CD14-positive monocyte (primary cell): Measurements from ENCODE around the gene BTBD9. TPM values are rescaled to one million over a fixed set of nuclear protein-coding genes. Genes with fewer than 3 reads are reported as not detected.

Experiments
- DNase-seq, 3 donors: peaks; one replicate each; pipeline ENCODE4 v3.0.0-alpha.2; 2011 to 2022
- H2AFZ ChIP-seq: 2 replicates; pipeline ENCODE4 v1.6.0; 2012; ENCODE audit warnings: mild to moderate bottlenecking, low read depth, low read length, inconsistent platforms; ENCODE audit not compliant: insufficient read depth, poor library complexity, severe bottlenecking
- H3K27ac ChIP-seq, 2 donors: 1 replicate in 1 of 2; 2 replicates in 1 of 2; pipeline ENCODE4 v1.5.1; 2012 to 2013; ENCODE audit warnings: low read length in 2 of 2, control low read depth in 1 of 2, inconsistent platforms in 1 of 2, low read depth in 1 of 2, mild to moderate bottlenecking in 1 of 2
- H3K27me3 ChIP-seq, 2 donors: one replicate each; pipeline versions ENCODE4 v1.6.0 to v1.6.1; 2011 to 2013; ENCODE audit warnings: low read length in 2 of 2; ENCODE audit not compliant: control insufficient read depth in 2 of 2, insufficient read depth in 2 of 2
- H3K36me3 ChIP-seq, 2 donors: replicated peaks in 1 of 2; 1 replicate in 1 of 2; 2 replicates in 1 of 2; pipeline versions ENCODE4 v1.5.1 to v1.6.1; 2012 to 2013; ENCODE audit warnings: low read length in 2 of 2, control low read depth in 1 of 2, inconsistent platforms in 1 of 2, mild to moderate bottlenecking in 1 of 2; ENCODE audit not compliant: insufficient read depth in 2 of 2, control insufficient read depth in 1 of 2
- H3K4me1 ChIP-seq, 2 donors: 1 replicate in 1 of 2; 2 replicates in 1 of 2; pipeline versions ENCODE4 v1.5.1 to v1.6.1; 2012 to 2013; ENCODE audit warnings: low read length in 2 of 2, control low read depth in 1 of 2, inconsistent platforms in 1 of 2, mild to moderate bottlenecking in 1 of 2, moderate library complexity in 1 of 2; ENCODE audit not compliant: insufficient read depth in 2 of 2, control insufficient read depth in 1 of 2
- H3K4me2 ChIP-seq: replicated peaks from 2 replicates; pipeline ENCODE3; 2012; ENCODE audit warnings: low read length, moderate library complexity, mild to moderate bottlenecking; ENCODE audit not compliant: poor library complexity, severe bottlenecking; ENCODE audit errors: extremely low read depth
- H3K4me3 ChIP-seq, 3 experiments: fragments of 200-600 bp in 1 of 3; sonication (generic) in 1 of 3; replicated peaks in 1 of 3; 1 replicate in 2 of 3; 2 replicates in 1 of 3; pipeline ENCODE4 v1.5.1; 2011 to 2013; ENCODE audit warnings: low read length in 3 of 3, mild to moderate bottlenecking in 3 of 3, control low read depth in 2 of 3, low read depth in 2 of 3, inconsistent platforms in 1 of 3, moderate library complexity in 1 of 3
- H3K79me2 ChIP-seq: 2 replicates; pipeline ENCODE4 v1.6.0; 2012; ENCODE audit warnings: mild to moderate bottlenecking, control low read depth, inconsistent platforms, low read length, moderate library complexity; ENCODE audit not compliant: insufficient read depth
- H3K9ac ChIP-seq: 2 replicates; pipeline ENCODE4 v1.6.0; 2017; ENCODE audit warnings: low read length, mild to moderate bottlenecking; ENCODE audit not compliant: insufficient read depth, poor library complexity, severe bottlenecking
- H3K9me3 ChIP-seq, 2 donors: replicated peaks in 1 of 2; 1 replicate in 1 of 2; 2 replicates in 1 of 2; pipeline versions ENCODE4 v1.5.1 to v1.6.1; 2012 to 2013; ENCODE audit warnings: low read length in 2 of 2, control low read depth in 1 of 2; ENCODE audit not compliant: control insufficient read depth in 1 of 2, insufficient read depth in 1 of 2
- H4K20me1 ChIP-seq: 2 replicates; pipeline ENCODE4 v1.6.0; 2012; ENCODE audit warnings: mild to moderate bottlenecking, low read length, control low read depth, moderate library complexity; ENCODE audit not compliant: insufficient read depth
- H3K27ac Mint-ChIP-seq, 7 donors: one replicate each; pipeline ENCODE4 v1.8.0; 2020; ENCODE audit warnings: mild to moderate bottlenecking in 7 of 7, mixed read lengths in 7 of 7, moderate library complexity in 6 of 7, inconsistent platforms in 2 of 7
- H3K27me3 Mint-ChIP-seq, 3 donors: one replicate each; pipeline ENCODE4 v1.8.0; 2021 to 2022; ENCODE audit warnings: low read depth in 3 of 3, mild to moderate bottlenecking in 3 of 3, mixed read lengths in 3 of 3, moderate library complexity in 3 of 3, inconsistent platforms in 1 of 3
- H3K36me3 Mint-ChIP-seq, 2 donors: one replicate each; pipeline ENCODE4 v1.8.0; 2020; ENCODE audit warnings: mixed read lengths in 2 of 2, inconsistent platforms in 1 of 2, mild to moderate bottlenecking in 1 of 2
- H3K4me1 Mint-ChIP-seq: one replicate; pipeline ENCODE4 v1.8.0; 2020; ENCODE audit warnings: mild to moderate bottlenecking, mixed read lengths
- H3K4me3 Mint-ChIP-seq, 2 donors: one replicate each; pipeline ENCODE4 v1.8.0; 2020; ENCODE audit warnings: mild to moderate bottlenecking in 2 of 2, mixed read lengths in 2 of 2, moderate library complexity in 1 of 2
- H3K9me3 Mint-ChIP-seq, 7 donors: one replicate each; pipeline ENCODE4 v1.8.0; 2020 to 2022; ENCODE audit warnings: mixed read lengths in 7 of 7, mild to moderate bottlenecking in 6 of 7, moderate library complexity in 6 of 7, inconsistent platforms in 2 of 7
- WGBS: methylation state at CpG from one replicate; pipeline ENCODE4 v1.1.5; 2013; ENCODE audit warnings: missing lambda C conversion rate; ENCODE audit not compliant: insufficient coverage; 5-methylcytosine and 5-hydroxymethylcytosine counted together
- intact Hi-C, 2 donors: fragments of 100-400 bp; cut with micrococcal nuclease; formaldehyde crosslinking; loops; one replicate each; pipeline versions ENCODE4 v1.15.0 to v1.15.1; 2023
- polyA plus RNA-seq, 3 donors: library from polyadenylated mRNA; depleted of rRNA in 1 of 3; unstranded in 2 of 3; stranded (reverse) in 1 of 3; fragments of 300-500 nt in 2 of 3; fragments of >200 nt in 1 of 3; fragmentation: Illumina TruSeq in 2 of 3; gene quantifications; 1 replicate in 2 of 3; 2 replicates in 1 of 3; pipeline ENCODE4 v1.2.3, GENCODE V29; 2012 to 2021
- TF ChIP-seq, protein P1 (sequence below): fragments of 200-600 bp; IDR thresholded peaks from one replicate; pipeline ENCODE4 v1.8.0; 2022; ENCODE audit warnings: antibody characterized with exemption, mild to moderate bottlenecking

Gene BTBD9
- polyA plus RNA-seq, 3 donors = 5.2 to 7.5 (median 6.2) TPM

DNA sequence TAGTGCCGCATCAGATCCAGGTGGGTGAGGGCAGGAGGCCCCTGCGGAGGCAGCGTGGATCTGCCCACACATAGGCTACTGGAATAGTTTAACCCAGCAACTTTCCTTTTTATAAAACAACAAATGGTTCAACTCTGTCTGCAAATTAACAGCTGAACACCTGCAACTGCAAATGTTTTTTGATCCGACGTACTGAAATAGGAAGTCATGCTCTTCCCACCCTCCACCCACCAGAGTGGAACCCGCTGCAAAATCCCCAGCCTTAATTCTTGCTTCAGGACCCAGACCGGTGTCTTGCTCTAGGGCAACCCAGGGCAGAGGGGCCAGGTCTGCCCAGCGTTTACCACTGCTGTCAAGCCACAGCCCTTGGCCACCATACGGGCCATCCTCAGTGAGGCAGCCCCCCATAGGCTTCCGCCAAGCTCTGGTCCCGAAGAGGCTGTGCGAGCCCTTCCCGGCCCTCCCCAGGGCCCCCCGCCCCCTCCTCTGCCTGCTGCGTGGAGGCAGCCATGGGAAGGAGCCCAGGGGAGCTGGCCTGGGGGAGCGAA lies 485.9 kb downstream of the BTBD9 start:
- Histone ChIP-seq H2AFZ (no peak overlapping the region), H3K79me2 (no peaks in the 10 kb centered on the region), H3K27ac (peak overlapping the region in 1 of 2 donors; percentile 83), H3K36me3 (peaks cover 20 to 52% of the 10 kb centered on the region in 2 donors), H4K20me1 (peaks cover 84% of the 10 kb centered on the region), H3K4me2 (no peak overlapping the region), H3K9ac (no peak overlapping the region), H3K4me1 (peaks cover 13 to 16% of the 10 kb centered on the region in 2 donors), H3K9me3 (no peaks in the 10 kb centered on the region), H3K27me3 (no peaks in the 10 kb centered on the region), H3K4me3 (no peak overlapping the region)
- Mint-ChIP-seq H3K27me3 (peaks cover 0 to 6% (median 0%) of the 10 kb centered on the region in 3 donors), H3K9me3 (peaks cover 0 to 3% (median 0%) of the 10 kb centered on the region in 7 donors), H3K27ac (peak overlapping the region in 6 of 7 donors; percentile 63 to 84 (median 76)), H3K4me3 (no peak overlapping the region), H3K4me1 (peaks cover 23% of the 10 kb centered on the region), H3K36me3 (peaks cover 32 to 64% of the 10 kb centered on the region in 2 donors)
- no peak for DNase-seq
- TF ChIP-seq, protein P1, sequence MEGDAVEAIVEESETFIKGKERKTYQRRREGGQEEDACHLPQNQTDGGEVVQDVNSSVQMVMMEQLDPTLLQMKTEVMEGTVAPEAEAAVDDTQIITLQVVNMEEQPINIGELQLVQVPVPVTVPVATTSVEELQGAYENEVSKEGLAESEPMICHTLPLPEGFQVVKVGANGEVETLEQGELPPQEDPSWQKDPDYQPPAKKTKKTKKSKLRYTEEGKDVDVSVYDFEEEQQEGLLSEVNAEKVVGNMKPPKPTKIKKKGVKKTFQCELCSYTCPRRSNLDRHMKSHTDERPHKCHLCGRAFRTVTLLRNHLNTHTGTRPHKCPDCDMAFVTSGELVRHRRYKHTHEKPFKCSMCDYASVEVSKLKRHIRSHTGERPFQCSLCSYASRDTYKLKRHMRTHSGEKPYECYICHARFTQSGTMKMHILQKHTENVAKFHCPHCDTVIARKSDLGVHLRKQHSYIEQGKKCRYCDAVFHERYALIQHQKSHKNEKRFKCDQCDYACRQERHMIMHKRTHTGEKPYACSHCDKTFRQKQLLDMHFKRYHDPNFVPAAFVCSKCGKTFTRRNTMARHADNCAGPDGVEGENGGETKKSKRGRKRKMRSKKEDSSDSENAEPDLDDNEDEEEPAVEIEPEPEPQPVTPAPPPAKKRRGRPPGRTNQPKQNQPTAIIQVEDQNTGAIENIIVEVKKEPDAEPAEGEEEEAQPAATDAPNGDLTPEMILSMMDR = no peak
- intact Hi-C loops = no loop called here
- 75% methylated on average over 11 of the region's 16 CpGs for WGBS

DNA sequence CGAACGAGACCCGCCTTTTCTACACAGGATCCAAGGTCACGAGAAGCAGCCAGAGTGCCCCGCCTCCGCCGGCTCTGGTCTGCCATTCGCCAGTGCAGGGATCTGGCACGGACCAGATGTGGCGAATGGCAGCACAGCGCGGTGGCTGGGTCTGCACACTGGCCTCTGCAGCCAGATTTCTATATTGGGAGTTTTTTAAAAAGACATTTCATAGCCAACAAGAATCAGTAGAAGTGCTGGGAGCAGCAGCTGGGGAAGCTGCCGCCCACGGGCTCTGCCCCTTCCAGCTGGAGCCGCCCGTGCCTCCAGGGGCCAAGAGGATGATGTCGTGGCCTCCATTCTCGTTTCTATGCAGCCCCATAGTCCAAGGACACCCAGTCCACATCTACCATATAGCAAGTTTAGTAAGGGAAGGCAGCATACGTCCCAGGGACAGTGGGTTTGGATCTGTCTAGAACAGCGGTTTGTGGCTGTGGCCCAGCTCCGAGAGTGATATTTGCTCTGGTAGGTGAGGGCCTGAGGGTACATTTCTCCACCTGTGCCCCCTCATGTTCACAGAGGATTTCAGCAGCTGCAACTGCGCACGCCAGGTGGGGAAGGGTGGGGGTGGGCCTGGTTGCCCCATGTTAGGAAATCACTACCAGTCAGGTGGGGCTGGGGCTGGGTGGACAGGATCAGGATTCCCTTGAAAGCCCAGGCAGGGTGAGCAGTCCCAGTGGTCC lies 486.5 kb downstream of the BTBD9 start:
- H3K9ac ChIP-seq = no peak overlapping the region
- peaks cover 20 to 59% of the 10 kb centered on the region in 2 donors for H3K36me3 ChIP-seq
- no peak for DNase-seq
- Mint-ChIP-seq H3K36me3 (peaks cover 38 to 65% of the 10 kb centered on the region in 2 donors), H3K27ac (peak overlapping the region; percentile 51 to 85 (median 76)), H3K4me3 (no peak overlapping the region), H3K27me3 (peaks cover 0 to 6% (median 3%) of the 10 kb centered on the region in 3 donors), H3K4me1 (peaks cover 19% of the 10 kb centered on the region), H3K9me3 (no peaks in the 10 kb centered on the region)
- peaks cover 13 to 16% of the 10 kb centered on the region in 2 donors for H3K4me1 ChIP-seq
- H3K27me3 ChIP-seq = no peaks in the 10 kb centered on the region
- H3K4me2 ChIP-seq = no peak overlapping the region
- TF ChIP-seq, protein P1 = no peak
- WGBS = 91% methylated on average over 16 of the region's 23 CpGs
- no peaks in the 10 kb centered on the region for H3K79me2 ChIP-seq
- no peak overlapping the region for H2AFZ ChIP-seq
- peaks cover 85% of the 10 kb centered on the region for H4K20me1 ChIP-seq
- H3K9me3 ChIP-seq = no peaks in the 10 kb centered on the region
- intact Hi-C loops = no loop called here
- peak overlapping the region in 1 of 2 donors; percentile 33 for H3K27ac ChIP-seq
- no peak overlapping the region for H3K4me3 ChIP-seq
